ENCODE measurements around the gene INPP4B.

The INPP4B gene

DNA sequence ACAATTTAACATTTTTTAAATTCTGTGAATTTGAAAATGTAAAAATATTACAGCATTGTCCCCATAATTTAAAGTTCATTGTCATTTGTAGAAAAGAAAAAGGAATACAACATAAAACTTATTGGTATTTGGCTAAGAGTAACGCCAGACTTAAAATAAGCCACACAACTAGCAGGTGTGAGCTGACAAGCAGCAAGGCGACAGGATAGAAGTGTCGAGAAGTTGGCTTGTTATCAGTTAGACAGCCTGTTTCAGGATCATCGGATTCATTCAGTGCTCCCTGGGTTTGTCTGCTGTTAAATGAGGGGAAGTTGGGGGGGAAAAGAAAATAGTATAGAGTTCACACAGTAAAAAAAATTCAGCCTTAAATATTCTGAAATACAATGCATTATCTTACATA is 816.1 kb downstream of the INPP4B start:
- H3K27ac ChIP-seq (ENCODE audit: poor library complexity, severe bottlenecking) = no peak overlapping the region
- H3K36me3 ChIP-seq (ENCODE audit: low read depth) = peaks cover 17% of the 10 kb centered on the region; the same call in 1 of the 2 replicates
- no peak for DNase-seq (ENCODE audit: low spot score)
- no peaks in the 10 kb centered on the region for H3K27me3 ChIP-seq (ENCODE audit: insufficient read depth, poor library complexity, severe bottlenecking)
- no peaks in the 10 kb centered on the region for H3K4me1 ChIP-seq (ENCODE audit: insufficient read depth, poor library complexity, severe bottlenecking)
- no peaks in the 10 kb centered on the region for H3K9me3 ChIP-seq (ENCODE audit: severe bottlenecking)
- no peak for ATAC-seq (ENCODE audit: low read depth)
- TF ChIP-seq, protein P1, sequence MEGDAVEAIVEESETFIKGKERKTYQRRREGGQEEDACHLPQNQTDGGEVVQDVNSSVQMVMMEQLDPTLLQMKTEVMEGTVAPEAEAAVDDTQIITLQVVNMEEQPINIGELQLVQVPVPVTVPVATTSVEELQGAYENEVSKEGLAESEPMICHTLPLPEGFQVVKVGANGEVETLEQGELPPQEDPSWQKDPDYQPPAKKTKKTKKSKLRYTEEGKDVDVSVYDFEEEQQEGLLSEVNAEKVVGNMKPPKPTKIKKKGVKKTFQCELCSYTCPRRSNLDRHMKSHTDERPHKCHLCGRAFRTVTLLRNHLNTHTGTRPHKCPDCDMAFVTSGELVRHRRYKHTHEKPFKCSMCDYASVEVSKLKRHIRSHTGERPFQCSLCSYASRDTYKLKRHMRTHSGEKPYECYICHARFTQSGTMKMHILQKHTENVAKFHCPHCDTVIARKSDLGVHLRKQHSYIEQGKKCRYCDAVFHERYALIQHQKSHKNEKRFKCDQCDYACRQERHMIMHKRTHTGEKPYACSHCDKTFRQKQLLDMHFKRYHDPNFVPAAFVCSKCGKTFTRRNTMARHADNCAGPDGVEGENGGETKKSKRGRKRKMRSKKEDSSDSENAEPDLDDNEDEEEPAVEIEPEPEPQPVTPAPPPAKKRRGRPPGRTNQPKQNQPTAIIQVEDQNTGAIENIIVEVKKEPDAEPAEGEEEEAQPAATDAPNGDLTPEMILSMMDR (IDR thresholded peaks at IDR 0.05; ENCODE audit: poor library complexity, severe bottlenecking) = no peak
- no peak overlapping the region for H3K4me3 ChIP-seq (ENCODE audit: severe bottlenecking)

DNA sequence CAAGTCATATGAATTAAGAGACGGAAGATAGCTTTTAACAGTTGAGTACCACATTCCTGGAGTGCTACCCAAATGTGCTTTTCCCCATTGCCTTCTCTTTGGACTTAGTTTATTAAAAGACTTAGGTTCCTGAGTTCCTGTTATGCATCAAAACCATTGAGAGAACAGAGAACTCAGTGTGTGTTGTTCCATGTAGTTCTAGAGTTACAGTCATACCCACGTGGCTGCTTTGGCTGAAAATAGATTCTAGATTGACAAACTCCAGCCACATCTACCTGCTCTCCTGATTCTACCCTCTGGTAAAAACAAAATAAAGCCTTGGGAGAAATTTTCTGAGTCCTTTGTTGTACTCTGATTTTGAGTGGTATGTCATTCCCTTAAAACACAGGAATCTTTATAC is 824.3 kb downstream of the INPP4B start:
- Histone ChIP-seq H3K27ac (ENCODE audit: poor library complexity, severe bottlenecking) (no peak overlapping the region), H3K4me1 (ENCODE audit: insufficient read depth, poor library complexity, severe bottlenecking) (no peaks in the 10 kb centered on the region), H3K27me3 (ENCODE audit: insufficient read depth, poor library complexity, severe bottlenecking) (no peaks in the 10 kb centered on the region), H3K36me3 (ENCODE audit: low read depth) (no peaks in the 10 kb centered on the region; the same call in 1 of the 2 replicates), H3K4me3 (ENCODE audit: severe bottlenecking) (no peak overlapping the region), H3K9me3 (ENCODE audit: severe bottlenecking) (no peaks in the 10 kb centered on the region)
- ATAC-seq (ENCODE audit: low read depth) (no peak), DNase-seq (ENCODE audit: low spot score) (no peak)
- TF ChIP-seq, protein P1 (IDR thresholded peaks at IDR 0.05; ENCODE audit: poor library complexity, severe bottlenecking) = no peak

DNA sequence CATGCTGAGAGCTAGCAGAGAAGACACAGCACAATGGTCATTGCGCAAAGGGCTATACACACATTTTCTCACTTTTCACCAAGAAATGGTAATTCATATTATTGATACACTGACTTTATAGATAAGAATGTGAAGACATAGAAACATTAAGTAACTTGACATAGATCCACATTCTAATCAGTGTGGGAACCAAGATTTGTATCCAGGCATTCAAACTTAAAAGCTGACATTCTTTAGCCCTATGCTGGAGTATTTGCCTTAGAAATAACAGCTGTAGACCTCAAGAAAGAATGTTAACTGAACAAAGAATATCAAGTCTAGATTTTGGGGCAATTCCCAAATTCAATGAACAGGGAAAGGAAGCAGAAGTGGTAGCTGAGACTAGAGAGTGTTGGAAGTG is 824.9 kb downstream of the INPP4B start:
- TF ChIP-seq, protein P1 (IDR thresholded peaks at IDR 0.05; ENCODE audit: poor library complexity, severe bottlenecking) = no peak
- Histone ChIP-seq H3K4me1 (ENCODE audit: insufficient read depth, poor library complexity, severe bottlenecking) (no peaks in the 10 kb centered on the region), H3K27me3 (ENCODE audit: insufficient read depth, poor library complexity, severe bottlenecking) (no peaks in the 10 kb centered on the region), H3K9me3 (ENCODE audit: severe bottlenecking) (no peaks in the 10 kb centered on the region), H3K4me3 (ENCODE audit: severe bottlenecking) (no peak overlapping the region), H3K27ac (ENCODE audit: poor library complexity, severe bottlenecking) (no peak overlapping the region), H3K36me3 (ENCODE audit: low read depth) (no peaks in the 10 kb centered on the region)
- ATAC-seq (ENCODE audit: low read depth) (no peak), DNase-seq (ENCODE audit: low spot score) (no peak)

DNA sequence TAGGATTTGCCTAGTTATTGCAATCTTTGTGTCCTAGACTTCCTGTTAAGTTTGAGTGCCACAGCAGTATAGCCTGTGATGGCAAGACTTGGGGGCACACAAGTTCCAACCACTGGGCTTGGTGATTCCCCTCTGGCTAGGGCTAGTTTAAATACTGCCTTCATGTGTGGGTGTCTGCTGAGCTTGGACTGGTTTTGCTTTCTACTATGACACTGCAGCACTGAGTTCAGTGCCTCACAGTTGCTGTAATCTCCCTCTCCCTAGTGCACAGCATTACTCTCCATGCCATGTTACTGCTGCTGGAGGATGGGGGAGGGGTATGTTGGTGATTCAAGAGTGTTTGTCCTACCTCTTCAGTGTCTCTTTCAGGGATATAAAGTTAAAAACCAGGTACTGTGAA is 830.1 kb downstream of the INPP4B start:
- DNase-seq (ENCODE audit: low spot score) (no peak), ATAC-seq (ENCODE audit: low read depth) (no peak)
- no peaks in the 10 kb centered on the region for H3K4me1 ChIP-seq (ENCODE audit: insufficient read depth, poor library complexity, severe bottlenecking)
- H3K27me3 ChIP-seq (ENCODE audit: insufficient read depth, poor library complexity, severe bottlenecking) = no peaks in the 10 kb centered on the region
- no peaks in the 10 kb centered on the region for H3K36me3 ChIP-seq (ENCODE audit: low read depth)
- no peaks in the 10 kb centered on the region for H3K9me3 ChIP-seq (ENCODE audit: severe bottlenecking)
- no peak overlapping the region for H3K27ac ChIP-seq (ENCODE audit: poor library complexity, severe bottlenecking)
- TF ChIP-seq, protein P1 (IDR thresholded peaks at IDR 0.05; ENCODE audit: poor library complexity, severe bottlenecking) = no peak
- no peak overlapping the region for H3K4me3 ChIP-seq (ENCODE audit: severe bottlenecking)

DNA sequence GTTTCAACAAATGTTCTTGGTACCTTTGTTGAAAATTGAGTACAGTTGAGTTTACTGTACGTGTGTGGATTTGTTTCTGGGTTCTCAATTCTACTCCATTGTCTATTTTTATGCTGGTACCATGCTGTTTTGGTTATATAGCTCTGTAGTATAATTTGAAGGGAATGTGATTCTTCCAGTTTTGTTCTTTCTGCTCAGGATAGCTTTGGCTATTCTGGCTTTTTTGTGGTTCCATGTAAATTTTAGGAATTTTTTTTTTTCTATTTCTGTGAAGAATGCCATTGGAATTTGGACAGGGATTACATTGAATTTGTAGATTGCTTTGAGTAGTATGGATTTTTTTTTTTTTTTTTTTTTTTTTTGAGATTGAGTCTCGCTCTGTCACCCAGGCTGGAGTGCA is 836.4 kb downstream of the INPP4B start:
- H3K27ac ChIP-seq (ENCODE audit: poor library complexity, severe bottlenecking) = no peak overlapping the region
- no peaks in the 10 kb centered on the region for H3K4me1 ChIP-seq (ENCODE audit: insufficient read depth, poor library complexity, severe bottlenecking)
- no peak for DNase-seq (ENCODE audit: low spot score)
- no peaks in the 10 kb centered on the region for H3K27me3 ChIP-seq (ENCODE audit: insufficient read depth, poor library complexity, severe bottlenecking)
- no peak for ATAC-seq (ENCODE audit: low read depth)
- peaks cover 4% of the 10 kb centered on the region for H3K9me3 ChIP-seq (ENCODE audit: severe bottlenecking)
- no peaks in the 10 kb centered on the region for H3K36me3 ChIP-seq (ENCODE audit: low read depth)
- TF ChIP-seq, protein P1 (IDR thresholded peaks at IDR 0.05; ENCODE audit: poor library complexity, severe bottlenecking) = no peak
- H3K4me3 ChIP-seq (ENCODE audit: severe bottlenecking) = no peak overlapping the region

All from RWPE2 (cell line).